Stimulated activated CD8-positive, alpha-beta memory T cell treated with anti-CD3 and anti-CD28 coated beads, Interleukin-4, amount 100 ng/mL, for 1 hour (primary cell): ENCODE measurements around the gene BGLAP.

Experiments
- DNase-seq, 2 donors: peaks; one replicate each; pipeline ENCODE4 v3.0.0-alpha.2; 2020; ENCODE audit warnings: low read depth in 2 of 2, low spot score in 1 of 2

Gene BGLAP

DNA sequence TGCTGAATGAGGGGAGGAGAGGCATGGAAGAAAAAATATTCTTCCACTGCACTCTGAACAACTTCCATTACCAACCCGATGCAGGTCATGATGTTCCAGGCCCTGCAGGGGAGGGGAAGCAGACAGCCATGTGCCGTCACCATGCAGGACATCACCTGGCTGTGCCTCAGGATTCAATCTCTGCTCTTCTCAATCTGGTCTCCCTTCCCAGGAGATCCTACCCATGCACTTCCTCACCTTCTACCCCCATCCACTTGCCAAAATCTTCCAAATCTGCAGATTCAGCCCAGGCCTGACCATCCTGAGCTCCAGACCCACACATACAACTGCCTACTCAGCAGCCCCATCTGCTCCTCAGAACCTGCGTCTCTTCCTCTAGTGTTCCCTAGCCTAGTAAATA is 11.7 kb downstream of the BGLAP start:
- DNase-seq: no peak

DNA sequence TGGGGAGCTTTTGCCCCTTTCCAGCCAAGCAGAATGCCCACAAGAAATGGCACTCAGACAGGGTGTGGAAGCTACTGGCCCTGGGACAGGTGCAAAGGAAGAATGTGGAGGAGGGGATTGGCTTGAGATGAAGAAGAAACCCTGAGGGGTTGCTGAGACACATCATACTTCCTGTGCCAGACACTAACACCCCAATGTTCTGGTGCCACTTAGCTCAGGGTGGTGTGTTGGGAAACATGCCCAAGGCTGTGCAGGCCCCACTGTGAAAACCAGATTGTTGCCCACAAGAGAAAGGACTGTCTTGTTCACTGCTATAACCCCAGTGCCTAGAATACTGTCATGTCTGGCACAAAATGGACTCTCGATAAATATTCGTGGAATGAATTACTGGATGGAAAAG is 15.7 kb downstream of the BGLAP start:
- DNase-seq: no peak

DNA sequence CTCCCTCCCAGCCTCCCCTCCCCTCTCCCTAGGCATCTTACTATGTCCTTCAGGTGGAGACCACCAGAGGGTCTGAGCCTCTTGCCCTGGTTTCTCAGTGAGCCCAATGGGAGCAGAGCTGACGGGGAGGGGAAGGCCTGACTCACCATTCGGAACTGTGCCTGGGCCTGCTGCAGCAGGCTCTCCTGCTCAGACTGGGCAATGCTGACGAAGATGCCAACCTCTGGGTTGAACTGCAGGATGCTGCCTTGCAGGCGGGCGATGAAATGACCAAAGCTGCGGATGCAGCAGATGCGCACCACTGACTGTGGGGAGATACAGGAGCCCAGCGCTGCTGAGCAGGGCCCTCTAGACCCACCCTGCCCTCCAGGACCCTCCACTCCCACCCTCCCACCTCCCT is 16.9 kb downstream of the BGLAP start:
- DNase-seq: no peak

DNA sequence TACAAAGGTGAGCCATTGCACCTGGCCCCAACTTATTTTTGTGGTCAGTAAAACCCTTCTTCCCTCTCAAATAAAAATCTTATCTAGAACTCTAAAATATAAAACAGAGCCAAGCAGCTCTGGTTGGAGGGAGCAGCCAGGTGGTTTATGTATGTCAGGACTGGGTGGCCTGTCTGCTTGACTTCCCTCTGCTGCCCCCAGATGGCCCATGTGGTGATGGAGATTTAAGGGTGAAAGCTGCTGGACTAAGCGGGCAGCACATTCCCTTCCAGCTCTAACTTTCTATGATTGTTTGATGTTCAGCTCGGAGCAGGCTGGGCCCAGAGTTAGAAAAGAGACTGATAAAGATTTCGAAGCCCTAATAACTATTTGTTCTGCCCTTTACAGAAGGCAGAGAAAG is 17.8 kb downstream of the BGLAP start:
- no peak for DNase-seq

DNA sequence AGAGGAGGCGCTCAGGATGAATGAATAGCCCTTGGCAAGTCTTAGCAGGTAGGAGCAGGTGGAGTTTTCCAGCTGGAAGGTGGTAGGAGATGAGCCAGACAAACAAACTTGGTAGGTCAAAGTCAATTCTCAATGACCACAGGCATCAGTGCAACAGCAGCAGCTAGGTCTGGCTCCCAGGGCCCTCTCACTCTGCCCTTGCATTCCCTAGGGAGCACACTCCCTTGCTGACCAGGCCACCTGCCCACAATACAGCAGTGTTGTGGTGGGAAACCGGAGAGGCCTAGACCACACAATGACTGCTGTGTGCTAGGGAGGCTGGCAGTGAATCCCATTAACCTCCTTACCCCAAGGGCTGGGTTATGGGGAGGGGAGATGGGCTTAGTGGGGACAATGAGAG is 18.9 kb downstream of the BGLAP start:
- no peak for DNase-seq

DNA sequence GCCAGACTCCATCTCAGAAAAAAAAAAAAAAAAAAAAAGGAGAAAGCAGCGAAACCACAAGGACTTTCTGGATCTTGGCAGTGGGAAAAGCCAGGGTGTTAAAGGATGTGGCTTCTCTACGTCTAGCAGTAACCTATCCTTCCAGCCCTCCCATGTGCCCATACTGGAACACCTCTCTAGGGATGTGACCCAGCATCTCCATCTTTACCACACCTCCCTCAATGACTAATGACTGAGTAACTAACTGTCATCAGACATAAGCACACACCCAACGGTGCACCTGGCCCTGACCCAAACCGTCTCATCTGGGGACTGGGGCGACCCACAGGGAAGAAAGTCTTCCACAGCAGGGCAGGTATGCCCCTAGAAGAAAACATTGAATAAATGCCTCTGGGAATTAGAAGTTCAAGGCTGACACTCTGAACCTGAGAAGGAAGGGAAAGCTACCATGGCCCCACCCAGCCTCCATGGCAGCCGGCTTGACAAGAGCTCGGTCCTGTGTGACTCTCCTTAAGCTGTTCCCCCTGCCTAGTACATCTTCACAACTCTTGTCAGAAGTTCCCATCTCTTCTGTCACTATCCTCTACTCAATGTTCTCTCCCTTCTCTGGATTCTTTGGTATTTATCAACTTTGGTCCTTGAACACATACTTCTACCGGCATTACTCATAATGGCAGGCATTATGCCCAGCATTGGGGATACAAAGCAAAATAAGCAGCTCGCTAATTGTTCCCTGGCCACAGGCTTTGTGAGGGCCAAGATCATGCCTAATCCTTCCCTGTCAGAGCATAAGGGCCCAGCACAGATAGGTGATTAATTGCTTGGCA is 20.7 kb downstream of the BGLAP start:
- no peak for DNase-seq

DNA sequence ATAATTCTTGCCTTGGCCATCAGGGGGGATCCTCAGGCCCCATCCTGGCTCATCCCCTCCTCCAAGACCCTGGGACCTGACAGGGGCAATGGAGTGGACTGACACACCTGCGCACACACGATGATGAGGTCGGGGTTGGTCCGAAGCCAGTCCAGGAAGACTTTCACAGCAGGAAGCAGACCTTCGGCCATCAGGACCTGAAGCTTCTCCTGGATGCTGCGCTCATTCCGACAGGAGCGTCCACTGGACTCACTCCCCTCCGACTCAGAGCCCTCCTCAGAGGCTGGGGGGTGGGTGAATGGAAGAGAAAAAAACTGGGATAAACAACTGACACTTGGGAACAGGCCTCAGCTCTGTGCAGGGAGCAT is 21.3 kb downstream of the BGLAP start:
- DNase-seq: no peak

DNA sequence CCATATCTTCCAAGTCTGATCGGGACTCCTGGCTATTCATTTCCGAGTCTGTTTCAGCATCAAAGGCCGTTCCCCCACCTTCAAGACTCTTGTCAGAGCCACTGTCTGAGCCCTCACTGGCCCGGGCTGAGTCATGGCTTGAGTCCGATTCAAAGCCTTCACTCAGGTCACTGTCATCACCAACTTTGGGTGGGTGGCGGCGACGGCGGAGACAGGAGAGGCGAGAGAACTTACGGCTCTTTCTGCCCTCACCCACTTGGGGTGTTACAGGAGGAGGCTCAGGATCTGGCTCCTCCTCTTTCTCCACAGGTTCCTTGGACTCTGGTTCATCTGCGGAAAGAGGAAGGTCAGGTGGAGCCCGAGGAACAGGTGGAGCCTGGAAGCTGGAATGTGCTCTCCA is 24.1 kb downstream of the BGLAP start:
- DNase-seq: no peak

DNA sequence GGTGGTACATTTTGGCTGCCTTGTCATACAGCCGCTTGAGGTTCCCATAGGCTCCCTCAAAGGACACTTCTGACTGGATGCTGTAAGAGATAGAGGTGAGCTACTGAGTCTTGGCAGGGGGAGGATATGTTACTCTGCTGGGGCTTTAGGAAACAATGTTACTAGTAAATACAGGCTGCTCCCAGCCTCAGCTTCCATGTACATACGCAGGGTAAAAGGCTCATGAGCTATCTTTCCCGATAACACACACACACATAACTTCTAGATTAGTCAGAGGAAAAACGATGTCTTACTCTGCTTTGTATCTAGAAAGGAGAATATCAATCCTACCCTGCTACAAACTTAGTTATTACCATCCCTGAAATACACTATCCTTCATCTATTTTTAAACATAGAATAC is 26.4 kb downstream of the BGLAP start:
- DNase-seq: no peak

DNA sequence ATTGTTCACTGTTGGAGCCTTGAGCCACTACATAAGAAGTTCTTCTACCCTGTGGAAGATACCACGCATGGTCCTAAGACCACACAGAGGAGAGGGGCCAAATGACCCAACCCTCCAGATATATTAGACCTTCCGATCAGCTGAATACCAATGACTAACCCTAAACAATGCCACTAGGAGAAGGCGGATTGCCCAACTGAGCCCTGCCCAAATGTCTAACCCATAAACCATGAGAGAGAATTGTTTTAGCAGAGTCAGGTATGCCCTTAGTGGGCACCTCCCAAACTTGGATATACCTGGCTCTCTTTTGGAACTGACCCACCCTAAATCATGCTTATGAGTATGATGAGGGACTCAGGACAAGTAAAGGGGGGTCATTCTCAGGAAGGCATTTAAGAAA is 28.3 kb downstream of the BGLAP start:
- DNase-seq: no peak

DNA sequence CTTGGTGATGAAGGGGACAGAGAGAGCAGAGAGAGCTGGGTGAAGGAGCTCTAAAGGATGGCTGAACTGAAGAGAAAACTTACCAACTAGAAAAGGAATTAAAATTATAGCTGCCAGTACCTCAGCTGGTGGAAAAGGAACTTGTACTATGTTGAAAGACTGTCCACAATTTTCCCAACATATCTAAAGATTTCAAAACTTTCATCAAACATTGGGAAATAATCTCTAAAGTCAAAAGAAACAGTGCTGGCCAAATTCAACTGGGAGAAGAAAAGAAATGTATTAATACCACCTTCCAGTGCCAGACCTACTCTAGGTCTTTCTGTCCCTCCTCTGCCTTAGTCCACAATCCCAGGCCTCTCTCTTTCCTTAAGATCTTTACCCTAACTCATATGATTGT is 34.5 kb downstream of the BGLAP start:
- no peak for DNase-seq

DNA sequence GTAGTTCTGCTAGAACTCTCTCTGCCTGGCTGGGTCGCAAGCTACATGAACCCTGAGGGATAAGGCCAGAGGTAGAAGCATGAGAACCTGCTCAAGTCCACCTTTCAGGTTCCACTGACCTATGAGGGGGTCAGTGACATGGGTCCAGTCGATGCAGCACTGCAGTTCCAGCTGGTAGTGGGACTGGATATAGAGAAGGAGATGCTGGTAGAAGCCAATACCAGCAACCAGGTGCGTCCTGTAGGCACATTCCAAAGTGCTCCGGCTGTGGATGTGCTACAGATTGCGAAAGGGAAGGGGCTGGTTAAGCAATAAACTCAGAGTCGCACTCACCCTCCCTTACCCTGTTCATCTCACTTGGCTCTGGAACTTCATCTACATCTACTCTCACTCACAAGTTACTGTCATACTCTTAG is 35.0 kb downstream of the BGLAP start:
- no peak for DNase-seq

DNA sequence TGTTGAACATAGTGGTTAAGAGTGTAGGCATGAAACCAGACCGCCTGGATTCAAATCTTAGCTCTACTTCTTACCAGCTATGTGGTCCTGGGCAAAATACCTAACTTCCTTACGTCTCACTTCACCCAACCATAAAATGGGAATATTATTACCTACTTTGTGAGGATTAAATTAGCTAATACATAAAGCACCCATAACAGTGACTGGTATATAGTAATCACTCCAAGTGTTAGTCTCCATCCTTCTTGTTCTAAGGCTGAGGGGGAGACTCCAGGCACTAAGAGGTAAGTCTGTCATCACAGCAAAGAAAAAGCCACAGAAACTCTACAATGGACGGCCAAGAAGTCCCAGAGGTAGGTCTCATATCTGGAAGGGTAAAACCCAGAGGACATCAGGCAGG is 37.9 kb downstream of the BGLAP start:
- DNase-seq: no peak

DNA sequence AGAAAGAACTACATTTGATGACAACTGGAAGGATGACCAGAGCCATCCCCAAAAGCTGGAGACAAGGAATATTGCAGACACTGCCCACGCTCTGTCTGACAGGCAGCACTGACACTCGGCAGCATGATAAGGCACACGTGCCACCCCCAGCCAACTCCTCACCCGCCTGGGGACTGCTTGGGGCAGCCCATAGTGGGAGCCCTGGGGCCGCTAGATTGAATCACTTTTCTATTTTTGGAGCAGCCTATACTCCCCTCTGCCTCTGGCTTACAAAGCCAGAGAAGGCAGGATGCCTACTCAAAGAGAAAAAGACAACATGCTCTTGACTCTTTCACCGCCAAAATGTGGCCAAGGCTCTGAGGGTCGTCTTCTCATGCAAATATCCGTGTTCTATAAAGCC is 39.3 kb downstream of the BGLAP start:
- no peak for DNase-seq

DNA sequence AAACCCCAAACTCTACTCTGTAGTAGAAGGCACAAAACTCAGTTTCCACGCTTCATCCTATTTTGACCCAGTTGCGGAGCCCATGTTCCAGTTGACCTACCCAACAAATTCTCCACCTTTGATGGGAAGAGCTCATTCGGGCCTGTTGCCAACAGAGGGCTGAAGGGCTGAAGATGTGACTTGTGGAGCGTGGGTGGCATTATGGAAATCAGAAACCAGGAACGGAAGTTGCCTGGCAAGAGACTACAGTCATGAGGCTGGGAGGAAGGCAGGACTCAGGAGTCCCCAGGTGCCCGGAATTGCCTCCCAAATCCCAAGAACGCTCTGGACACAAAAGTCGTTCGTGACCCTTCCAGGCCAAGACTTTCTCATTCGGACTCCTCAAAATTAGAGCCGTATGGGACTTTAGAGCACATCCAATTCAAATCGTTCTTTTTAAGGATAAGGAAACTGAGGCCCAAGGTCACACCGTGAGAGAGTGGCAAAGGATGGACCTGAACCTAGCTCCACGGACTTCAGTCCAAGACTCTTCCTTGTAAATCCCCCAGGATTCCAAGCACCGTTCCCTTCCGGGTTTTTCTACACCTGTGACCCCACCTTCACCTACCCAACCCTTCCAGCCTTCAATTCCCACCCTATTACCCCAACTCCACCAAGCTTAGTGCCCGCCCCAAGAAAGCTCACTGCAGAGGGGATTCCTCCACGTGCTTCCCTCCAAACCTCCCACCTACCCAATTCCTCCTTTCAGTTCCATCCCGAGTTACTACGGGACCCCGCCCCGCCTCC is 39.9 kb downstream of the BGLAP start:
- DNase-seq: no peak

DNA sequence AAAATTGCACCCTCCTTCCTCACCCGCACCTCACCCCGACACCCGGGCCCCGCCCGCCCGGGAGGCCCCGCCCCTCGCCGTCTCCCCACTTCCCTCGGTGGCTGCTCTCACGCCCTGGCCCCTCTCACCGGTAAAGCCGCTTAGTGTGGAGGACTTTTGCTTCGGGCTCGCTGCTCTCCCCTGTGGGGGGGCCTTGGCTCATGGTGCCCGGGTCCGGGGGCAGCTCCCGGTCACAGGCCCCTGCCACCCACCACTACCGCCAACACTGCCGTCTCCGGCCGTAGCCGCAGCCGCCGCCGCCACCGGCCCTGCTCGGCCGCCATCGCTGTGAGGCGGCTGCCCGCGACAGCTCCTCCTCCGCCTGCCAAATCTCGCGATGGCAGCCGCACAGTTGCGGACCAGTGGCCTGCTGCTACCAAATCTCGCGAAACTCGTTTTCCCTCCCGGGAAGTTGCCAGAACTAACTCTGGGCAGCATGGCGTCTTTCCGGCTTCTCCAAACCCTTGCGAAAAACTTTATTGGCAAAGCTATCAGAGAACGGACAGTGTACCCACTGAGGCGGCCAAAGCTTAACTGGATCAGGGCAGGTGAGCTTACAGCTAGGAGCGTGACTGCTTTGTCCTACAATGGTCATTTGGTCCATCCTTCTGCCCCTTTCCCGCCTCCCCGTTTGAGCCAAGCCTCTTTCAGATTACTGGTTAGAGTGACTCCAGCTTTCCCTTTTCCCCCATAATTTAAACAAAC is 40.7 kb downstream of the BGLAP start, which contains the start of gene SMG5:
Gene SMG5 (minus strand): TSS at position 347 of the 744 bp plus-strand sequence. CDS start 145 bp downstream, at position 202.
- peak; percentile 79 to 87 for DNase-seq

DNA sequence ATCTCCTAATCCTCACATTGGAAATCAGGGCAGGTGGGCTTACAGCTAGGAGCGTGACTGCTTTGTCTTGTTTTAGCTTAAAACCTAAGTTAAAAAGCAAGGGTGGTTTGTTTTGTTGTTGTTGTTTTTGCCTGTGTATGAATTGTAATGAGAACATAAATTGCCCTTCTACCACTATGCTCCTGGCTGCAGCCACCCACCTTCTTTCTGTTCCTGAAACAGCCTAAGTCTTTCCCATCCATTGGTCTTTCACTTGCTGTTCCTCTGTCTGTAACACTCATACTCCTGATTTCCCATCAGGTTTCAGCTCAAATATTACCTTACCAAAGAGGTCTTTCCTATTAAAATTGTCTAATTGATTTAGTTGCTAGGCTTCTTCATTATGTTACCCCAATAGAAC is 41.5 kb downstream of the BGLAP start:
- DNase-seq: no peak

DNA sequence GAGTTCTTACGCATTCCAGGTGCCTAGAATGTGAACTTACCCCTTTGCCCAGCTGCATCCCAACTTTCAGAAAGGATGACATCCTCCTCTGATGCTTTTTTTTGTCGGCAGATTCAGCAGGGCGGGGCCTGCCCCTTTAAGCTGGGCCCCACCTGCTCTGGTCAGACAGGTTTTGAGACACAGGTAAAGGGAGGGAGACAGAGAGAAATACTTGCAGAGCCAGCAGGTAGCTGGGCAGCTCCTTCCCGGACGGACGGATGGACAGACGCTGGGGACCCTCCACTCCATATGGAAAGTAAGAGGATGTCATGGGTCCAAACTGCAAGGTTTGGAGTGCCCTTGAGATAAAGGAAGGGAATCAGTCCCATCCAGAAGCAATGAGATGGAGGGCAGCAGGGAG is 42.1 kb downstream of the BGLAP start, which contains the start of gene TMEM79:
Gene TMEM79 (plus strand): TSS at position 214 of the 400 bp plus-strand sequence. CDS start 902 bp downstream, outside the sequence.
- no peak for DNase-seq

DNA sequence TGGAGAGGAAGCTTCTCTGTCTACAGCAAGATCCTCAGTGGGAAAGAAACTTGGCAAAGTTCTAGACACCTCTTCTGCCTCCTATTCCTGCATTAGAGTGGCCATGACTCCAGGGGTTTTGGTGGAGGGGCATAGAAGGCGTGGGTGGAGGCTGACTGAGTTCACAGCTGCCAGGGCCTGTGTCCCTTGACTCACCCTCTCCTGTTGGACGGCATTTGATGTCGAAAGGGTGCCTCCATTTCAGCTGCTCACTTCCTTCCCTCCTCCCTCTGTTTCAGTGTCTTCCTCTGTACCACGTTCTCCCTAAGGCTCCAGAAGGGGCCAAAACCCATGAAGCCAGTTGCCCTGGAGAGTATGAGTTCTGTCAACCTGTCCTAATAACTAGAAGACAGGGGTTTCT is 42.8 kb downstream of the BGLAP start:
- DNase-seq: no peak

DNA sequence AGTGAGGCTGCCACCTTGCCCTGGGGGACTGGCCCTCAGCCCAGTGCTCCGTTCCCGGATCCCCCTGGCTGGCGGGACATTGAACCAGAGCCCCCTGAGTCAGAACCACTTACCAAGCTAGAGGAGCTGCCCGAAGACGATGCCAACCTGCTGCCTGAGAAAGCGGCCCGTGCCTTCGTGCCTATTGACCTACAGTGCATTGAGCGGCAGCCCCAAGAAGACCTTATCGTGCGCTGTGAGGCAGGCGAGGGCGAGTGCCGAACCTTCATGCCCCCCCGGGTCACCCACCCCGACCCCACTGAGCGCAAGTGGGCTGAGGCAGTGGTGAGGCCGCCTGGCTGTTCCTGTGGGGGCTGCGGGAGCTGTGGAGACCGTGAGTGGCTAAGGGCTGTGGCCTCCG is 43.5 kb downstream of the BGLAP start:
- DNase-seq: no peak

DNA sequence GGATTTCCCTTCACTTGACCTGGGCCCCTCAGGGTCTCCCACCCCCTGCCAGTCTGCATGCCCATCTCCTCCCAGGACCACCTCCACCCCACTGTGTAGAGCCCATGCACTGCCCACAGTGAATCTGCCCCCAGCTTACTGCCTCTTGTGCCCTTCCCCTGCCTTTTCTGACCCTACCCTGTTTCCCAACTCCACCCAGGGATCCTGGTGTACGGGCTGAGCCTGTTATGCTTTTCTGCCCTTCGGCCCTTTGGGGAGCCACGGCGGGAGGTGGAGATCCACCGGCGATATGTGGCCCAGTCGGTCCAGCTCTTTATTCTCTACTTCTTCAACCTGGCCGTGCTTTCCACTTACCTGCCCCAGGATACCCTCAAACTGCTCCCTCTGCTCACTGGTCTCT is 44.1 kb downstream of the BGLAP start:
- DNase-seq: no peak

DNA sequence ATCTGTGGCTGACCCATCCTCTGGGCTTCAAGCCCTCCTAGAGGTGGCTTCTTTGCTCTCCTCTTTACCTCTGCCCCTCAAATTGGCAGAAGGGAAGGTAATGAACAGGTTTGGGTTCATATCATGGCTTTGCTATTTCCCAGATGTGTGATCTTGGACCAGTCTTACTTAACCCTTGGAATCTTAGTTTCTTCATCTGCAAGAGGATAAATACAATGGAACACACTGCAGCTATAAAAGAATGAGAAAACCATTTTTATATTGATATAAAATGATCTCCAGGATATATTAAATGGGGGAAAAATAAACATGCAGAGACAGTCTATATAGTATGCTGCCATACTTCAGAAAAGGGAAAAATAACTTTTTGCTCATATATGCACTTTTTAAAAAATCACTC is 47.9 kb downstream of the BGLAP start:
- DNase-seq: no peak
